Suprapubic skin (tissue), 4 donors: ENCODE data around the gene PLA2G3. TPM values are rescaled to one million over a fixed set of nuclear protein-coding genes. Genes with fewer than 3 reads are reported as not detected.
A peak's percentile ranks its signal among the peaks of the same experiment; 100 is the strongest.

Source experiments
- DNase-seq, 2 donors: peaks; one replicate each; pipeline ENCODE4 v3.0.0-alpha.2; 2019; ENCODE audit warnings: low spot score in 2 of 2
- H3K27ac ChIP-seq: fragments of 200-600 bp; sonication (generic); one replicate; pipeline ENCODE4 v1.5.1; 2019
- H3K27me3 ChIP-seq: fragments of 200-600 bp; sonication (generic); one replicate; pipeline ENCODE4 v1.5.1; 2019
- H3K36me3 ChIP-seq: fragments of 200-600 bp; sonication (generic); one replicate; pipeline ENCODE4 v1.5.1; 2019
- H3K4me1 ChIP-seq: fragments of 200-600 bp; sonication (generic); one replicate; pipeline ENCODE4 v1.5.1; 2019
- H3K4me3 ChIP-seq: fragments of 200-600 bp; sonication (generic); one replicate; pipeline ENCODE4 v1.5.1; 2019; ENCODE audit warnings: mild to moderate bottlenecking
- H3K9me3 ChIP-seq: fragments of 200-600 bp; sonication (generic); one replicate; pipeline ENCODE4 v1.5.1; 2019
- EP300 ChIP-seq: sonication (generic); formaldehyde crosslinking; IDR thresholded peaks from one replicate; pipeline ENCODE4 v1.6.1; 2017; ENCODE audit warnings: antibody characterized with exemption
- POLR2A ChIP-seq, 2 donors: fragments of 450-650 bp; IDR thresholded peaks; one replicate each; pipeline ENCODE4 v1.6.1; 2017; ENCODE audit warnings: antibody characterized with exemption in 2 of 2, mild to moderate bottlenecking in 2 of 2, moderate library complexity in 2 of 2
- POLR2AphosphoS5 ChIP-seq, 3 donors: sonication (generic); formaldehyde crosslinking; IDR thresholded peaks; one replicate each; pipeline ENCODE4 v1.6.1; 2017; ENCODE audit warnings: antibody characterized with exemption in 3 of 3
- WGBS: methylation state at CpG from one replicate; pipeline ENCODE4 v1.1.5; 2018; 5-methylcytosine and 5-hydroxymethylcytosine counted together
- total RNA-seq, 4 donors: library from RNA; depleted of rRNA; stranded (reverse); fragments of >200 nt; gene quantifications; one replicate each; pipeline ENCODE4 v1.1.0, GENCODE V29; 2016
- TF ChIP-seq, protein P1 (sequence below), 2 donors: fragments of 200-600 bp in 1 of 2; fragments of 450-650 bp in 1 of 2; sonication (generic) in 1 of 2; IDR thresholded peaks; one replicate each; pipeline ENCODE4 v1.5.1; 2016 to 2019; ENCODE audit warnings: antibody characterized with exemption in 2 of 2, mild to moderate bottlenecking in 1 of 2, moderate library complexity in 1 of 2

Gene PLA2G3
- total RNA-seq, 4 donors from 2014 or later: 3.1 to 9.5 (median 7.6) TPM

DNA sequence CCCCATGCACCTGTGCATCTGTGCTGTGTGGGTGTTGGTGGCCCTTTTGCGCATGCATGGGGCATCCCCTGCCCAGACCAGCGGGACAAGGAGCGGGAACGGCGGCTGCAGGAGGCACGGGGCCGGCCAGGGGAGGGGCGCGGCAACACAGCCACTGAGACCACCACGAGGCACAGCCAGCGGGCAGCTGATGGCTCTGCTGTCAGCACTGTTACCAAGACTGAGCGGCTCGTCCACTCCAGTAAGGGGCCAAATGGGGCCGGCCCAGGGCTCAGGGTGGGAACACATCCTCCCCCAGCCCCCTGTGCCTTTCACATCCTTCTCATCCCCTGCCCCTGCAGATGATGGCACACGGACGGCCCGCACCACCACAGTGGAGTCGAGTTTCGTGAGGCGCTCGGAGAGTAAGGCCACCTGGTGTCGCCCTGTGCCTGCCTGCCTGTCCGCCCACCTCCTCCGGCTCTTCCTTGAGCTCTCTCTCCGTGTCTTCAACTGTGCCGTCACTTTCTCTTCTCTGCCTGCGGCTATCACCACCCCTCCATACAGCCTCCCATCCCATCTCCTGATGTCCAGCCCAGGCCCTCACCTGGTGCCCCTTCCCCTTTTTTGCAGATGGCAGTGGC is 43.5 kb downstream of the PLA2G3 start:
- Histone ChIP-seq H3K4me1 (peaks cover 9% of the 10 kb centered on the region), H3K9me3 (no peaks in the 10 kb centered on the region), H3K27ac (no peak overlapping the region), H3K4me3 (no peak overlapping the region), H3K27me3 (no peaks in the 10 kb centered on the region), H3K36me3 (peaks cover 91% of the 10 kb centered on the region)
- DNase-seq: no peak
- TF ChIP-seq POLR2A (IDR thresholded peaks at IDR 0.05) (no peak), EP300 (no peak), POLR2AphosphoS5 (IDR thresholded peaks at IDR 0.05) (no peak)
- TF ChIP-seq, protein P1, sequence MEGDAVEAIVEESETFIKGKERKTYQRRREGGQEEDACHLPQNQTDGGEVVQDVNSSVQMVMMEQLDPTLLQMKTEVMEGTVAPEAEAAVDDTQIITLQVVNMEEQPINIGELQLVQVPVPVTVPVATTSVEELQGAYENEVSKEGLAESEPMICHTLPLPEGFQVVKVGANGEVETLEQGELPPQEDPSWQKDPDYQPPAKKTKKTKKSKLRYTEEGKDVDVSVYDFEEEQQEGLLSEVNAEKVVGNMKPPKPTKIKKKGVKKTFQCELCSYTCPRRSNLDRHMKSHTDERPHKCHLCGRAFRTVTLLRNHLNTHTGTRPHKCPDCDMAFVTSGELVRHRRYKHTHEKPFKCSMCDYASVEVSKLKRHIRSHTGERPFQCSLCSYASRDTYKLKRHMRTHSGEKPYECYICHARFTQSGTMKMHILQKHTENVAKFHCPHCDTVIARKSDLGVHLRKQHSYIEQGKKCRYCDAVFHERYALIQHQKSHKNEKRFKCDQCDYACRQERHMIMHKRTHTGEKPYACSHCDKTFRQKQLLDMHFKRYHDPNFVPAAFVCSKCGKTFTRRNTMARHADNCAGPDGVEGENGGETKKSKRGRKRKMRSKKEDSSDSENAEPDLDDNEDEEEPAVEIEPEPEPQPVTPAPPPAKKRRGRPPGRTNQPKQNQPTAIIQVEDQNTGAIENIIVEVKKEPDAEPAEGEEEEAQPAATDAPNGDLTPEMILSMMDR (IDR thresholded peaks at IDR 0.05): no peak
- 97% methylated on average over 23 of the region's 27 CpGs for WGBS

DNA sequence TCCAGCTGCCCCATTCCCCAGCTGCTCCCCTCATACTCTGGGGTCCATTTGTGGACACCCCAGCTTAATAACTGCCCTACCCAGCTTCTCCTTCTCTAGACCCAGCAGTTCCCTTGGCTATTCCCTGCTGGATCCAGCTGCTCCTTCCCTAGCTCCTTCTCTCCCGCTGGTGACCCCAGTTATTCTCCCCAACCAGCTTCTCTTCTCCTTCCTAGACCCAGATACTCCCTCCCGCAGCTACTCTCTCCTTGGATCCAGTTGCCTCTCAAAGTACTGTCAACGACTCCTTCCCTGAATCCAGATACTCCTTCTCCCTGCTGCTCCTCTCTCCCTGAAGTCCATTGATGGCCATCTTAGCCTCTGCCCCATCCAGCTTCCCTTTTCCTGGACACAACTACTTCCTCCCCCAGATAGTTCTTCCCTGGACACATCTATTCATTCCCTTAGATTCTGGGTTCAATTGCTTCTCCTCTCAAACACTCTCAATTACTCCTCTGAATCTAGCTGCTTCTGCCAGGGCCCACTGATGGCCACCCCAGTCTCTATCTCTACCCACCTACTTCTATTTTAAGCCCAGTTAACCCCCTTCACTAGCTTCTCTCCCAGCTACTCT is 44.6 kb downstream of the PLA2G3 start:
- H3K36me3 ChIP-seq: peaks cover 93% of the 10 kb centered on the region

DNA sequence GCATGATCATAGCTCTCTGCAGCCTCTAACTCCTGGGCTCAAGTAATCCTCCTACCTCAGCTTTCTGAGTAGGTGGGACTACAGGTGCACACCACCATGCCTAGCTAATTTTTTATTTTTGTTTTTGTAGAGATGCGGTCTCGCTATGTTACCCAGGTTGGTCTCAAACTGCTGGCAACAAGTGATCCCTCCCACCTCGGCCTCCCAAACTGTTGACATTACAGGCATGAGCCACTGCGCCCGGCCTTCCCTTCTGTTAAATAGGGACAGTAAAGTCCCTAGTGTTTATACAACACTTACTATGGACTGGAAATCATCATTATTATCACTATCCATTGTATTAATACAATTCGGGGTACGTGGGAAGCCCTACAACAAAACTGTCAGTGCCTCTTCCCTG is 45.6 kb downstream of the PLA2G3 start:
- WGBS: 95% methylated on average over 7 of the region's 7 CpGs
- peaks cover 10% of the 10 kb centered on the region for H3K4me1 ChIP-seq
- H3K27ac ChIP-seq: no peak overlapping the region
- DNase-seq: no peak
- no peaks in the 10 kb centered on the region for H3K9me3 ChIP-seq
- no peak overlapping the region for H3K4me3 ChIP-seq
- peaks cover 93% of the 10 kb centered on the region for H3K36me3 ChIP-seq
- no peaks in the 10 kb centered on the region for H3K27me3 ChIP-seq
- TF ChIP-seq POLR2AphosphoS5 (IDR thresholded peaks at IDR 0.05) (no peak), POLR2A (IDR thresholded peaks at IDR 0.05) (no peak), EP300 (no peak)
- TF ChIP-seq, protein P1 (IDR thresholded peaks at IDR 0.05): no peak

More for the DNA sequence above, 44.6 kb downstream of the PLA2G3 start:
- TF ChIP-seq, protein P1 (IDR thresholded peaks at IDR 0.05): no peak
- TF ChIP-seq POLR2A (IDR thresholded peaks at IDR 0.05) (no peak), EP300 (no peak), POLR2AphosphoS5 (IDR thresholded peaks at IDR 0.05) (no peak)
- no peak overlapping the region for H3K27ac ChIP-seq
- DNase-seq: no peak
- H3K4me1 ChIP-seq: peaks cover 9% of the 10 kb centered on the region
- H3K9me3 ChIP-seq: no peaks in the 10 kb centered on the region
- no peaks in the 10 kb centered on the region for H3K27me3 ChIP-seq
- 89% methylated on average over 3 of the region's 3 CpGs for WGBS
- H3K4me3 ChIP-seq: no peak overlapping the region

DNA sequence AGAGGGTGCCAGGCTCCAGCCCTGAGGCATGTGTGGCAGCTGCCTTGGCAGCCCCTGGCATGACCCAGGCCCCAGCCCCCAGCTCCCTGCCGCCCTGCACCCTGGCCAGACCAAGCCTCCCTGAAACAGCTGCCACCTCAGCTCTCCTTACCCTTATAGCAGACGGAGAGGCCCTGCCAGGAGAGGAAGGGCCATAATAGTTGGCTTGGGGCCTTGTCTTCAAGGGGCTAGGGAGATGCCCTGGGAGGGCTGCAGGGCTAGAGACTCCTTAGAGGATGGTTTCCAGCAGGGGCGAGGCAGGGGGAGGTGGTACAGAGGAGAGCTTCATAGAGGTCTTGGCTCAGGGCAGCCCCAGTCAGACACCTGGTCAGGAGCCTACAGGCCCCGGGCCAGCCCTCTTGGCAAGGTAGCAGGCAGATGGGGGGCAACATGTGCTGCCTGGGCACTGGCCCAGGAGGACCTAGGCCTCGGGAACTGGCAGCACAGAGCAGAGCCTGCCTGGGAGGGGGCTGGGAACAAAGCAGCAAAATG is 46.2 kb downstream of the PLA2G3 start:
- no peaks in the 10 kb centered on the region for H3K9me3 ChIP-seq
- no peaks in the 10 kb centered on the region for H3K27me3 ChIP-seq
- H3K27ac ChIP-seq: no peak overlapping the region
- H3K4me3 ChIP-seq: no peak overlapping the region
- 56% methylated on average over 2 of the region's 5 CpGs for WGBS
- H3K4me1 ChIP-seq: peaks cover 11% of the 10 kb centered on the region
- no peak for TF ChIP-seq POLR2A (IDR thresholded peaks at IDR 0.05)
- TF ChIP-seq, protein P1 (IDR thresholded peaks at IDR 0.05): no peak
- no peak for TF ChIP-seq EP300
- TF ChIP-seq POLR2AphosphoS5 (IDR thresholded peaks at IDR 0.05): no peak
- DNase-seq: no peak
- H3K36me3 ChIP-seq: peaks cover 93% of the 10 kb centered on the region

DNA sequence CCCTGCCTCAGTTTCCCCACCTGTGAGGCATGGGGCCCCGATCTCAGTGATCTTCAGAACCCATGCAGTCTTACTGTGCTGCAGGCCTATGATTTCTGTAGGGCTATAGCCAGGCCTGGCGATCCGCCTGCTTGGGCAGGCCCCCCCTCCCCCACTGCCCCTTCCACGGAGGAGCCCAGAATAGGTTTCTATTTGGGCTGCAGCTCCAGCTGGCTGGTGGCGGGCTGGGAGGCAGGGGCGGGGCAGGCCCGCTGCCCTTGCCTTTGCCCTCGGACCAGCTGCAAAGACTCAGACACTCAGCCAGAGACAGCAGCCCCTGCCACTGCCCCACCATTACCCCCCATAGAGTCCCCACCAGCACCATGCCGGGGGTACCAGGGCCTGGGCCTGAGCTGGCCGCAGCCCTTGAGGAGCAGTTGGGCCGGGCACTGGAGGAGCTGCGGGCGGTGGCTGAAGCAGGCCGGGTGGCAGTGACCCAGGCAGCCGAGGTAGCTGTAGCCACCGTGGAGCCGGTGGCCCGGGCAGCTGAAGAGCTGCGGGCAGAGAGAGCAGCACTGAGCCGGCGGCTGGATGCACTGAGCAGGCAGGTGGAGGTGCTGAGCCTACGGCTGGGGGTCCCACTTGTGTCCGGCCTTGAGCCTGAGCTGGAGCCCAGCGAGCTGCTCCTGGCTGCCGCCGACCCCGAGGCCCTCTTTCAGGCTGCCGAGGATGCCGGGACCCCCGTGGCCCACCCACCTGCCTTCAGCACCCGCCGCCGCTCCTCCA is 47.0 kb downstream of the PLA2G3 start:
- Histone ChIP-seq H3K4me3 (no peak overlapping the region), H3K27ac (no peak overlapping the region), H3K4me1 (peaks cover 3% of the 10 kb centered on the region), H3K27me3 (no peaks in the 10 kb centered on the region), H3K9me3 (no peaks in the 10 kb centered on the region), H3K36me3 (peaks cover 93% of the 10 kb centered on the region)
- TF ChIP-seq, protein P1 (IDR thresholded peaks at IDR 0.05): no peak
- TF ChIP-seq EP300 (no peak), POLR2AphosphoS5 (IDR thresholded peaks at IDR 0.05) (no peak), POLR2A (IDR thresholded peaks at IDR 0.05) (no peak)
- WGBS: 92% methylated on average over 10 of the region's 33 CpGs
- DNase-seq: peak in 1 of 2 donors; percentile 76
